GM21447 (cell line): ENCODE measurements around the gene TTF2.
A peak's percentile ranks its signal among the peaks of the same experiment; 100 is the strongest.
"Not testable (repeated sequence)": the region's sequence is repeated elsewhere in the genome, so short reads cannot be mapped to it uniquely, and the experiment has no call there.

ENCODE experiments used
- ATAC-seq: cut with Tn5 transposase; IDR thresholded peaks from one replicate; pipeline ENCODE4 v1.9.1; 2021; ENCODE audit not compliant: unreplicated experiment

Gene TTF2

GRCh38 chr1:117119144-117119543 is 59.0 kb downstream of the TTF2 start:
- ATAC-seq, result not testable (repeated sequence)

DNA sequence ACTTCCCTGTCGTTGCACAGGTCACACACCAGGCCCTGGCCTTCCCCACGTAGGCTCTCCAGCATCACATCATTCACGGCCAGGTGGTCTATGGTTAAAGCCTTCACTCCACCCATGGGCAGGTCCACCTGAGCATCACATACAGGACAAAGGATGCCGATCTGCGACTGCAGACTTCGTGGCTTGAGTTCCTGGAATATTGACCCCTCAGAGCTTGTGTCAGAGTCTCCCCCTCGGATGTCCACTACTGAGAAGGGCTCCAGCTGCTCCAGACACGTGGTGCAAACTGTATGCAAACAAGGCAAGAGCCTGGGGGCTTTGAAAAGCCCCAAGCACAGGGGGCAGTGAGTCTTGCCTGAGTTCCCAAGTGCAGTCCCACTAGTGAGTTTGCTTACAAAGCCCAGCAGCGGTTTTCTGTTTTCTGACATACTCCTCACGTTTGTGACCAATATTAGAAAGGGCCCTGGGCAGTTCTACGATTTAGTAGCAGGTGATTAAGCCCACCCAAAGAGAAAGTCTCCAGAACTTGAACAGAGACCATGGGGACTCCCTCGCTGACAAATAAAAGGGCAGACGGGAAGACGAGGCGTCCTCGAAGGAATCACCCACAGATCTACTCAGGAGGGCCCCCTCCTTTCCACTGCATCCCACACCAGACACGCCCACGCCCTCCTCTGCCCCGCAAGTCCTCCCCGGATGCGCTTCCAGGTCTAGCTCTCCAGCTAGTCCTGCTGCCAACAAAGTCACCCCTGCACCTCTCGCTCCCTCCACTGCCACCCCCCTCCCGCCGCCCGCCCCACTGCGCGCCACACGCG is 60.9 kb downstream of the TTF2 start:
- peak; percentile 14 for ATAC-seq

- peak; percentile 92 for ATAC-seq
Observed at GRCh38 chr1:117121589-117122329, 61.6 kb downstream of the TTF2 start, which contains the start of gene TRIM45. Gene TRIM45 (minus strand): TSS chr1:117121749. CDS start chr1:117121201, 548 bp downstream.

DNA sequence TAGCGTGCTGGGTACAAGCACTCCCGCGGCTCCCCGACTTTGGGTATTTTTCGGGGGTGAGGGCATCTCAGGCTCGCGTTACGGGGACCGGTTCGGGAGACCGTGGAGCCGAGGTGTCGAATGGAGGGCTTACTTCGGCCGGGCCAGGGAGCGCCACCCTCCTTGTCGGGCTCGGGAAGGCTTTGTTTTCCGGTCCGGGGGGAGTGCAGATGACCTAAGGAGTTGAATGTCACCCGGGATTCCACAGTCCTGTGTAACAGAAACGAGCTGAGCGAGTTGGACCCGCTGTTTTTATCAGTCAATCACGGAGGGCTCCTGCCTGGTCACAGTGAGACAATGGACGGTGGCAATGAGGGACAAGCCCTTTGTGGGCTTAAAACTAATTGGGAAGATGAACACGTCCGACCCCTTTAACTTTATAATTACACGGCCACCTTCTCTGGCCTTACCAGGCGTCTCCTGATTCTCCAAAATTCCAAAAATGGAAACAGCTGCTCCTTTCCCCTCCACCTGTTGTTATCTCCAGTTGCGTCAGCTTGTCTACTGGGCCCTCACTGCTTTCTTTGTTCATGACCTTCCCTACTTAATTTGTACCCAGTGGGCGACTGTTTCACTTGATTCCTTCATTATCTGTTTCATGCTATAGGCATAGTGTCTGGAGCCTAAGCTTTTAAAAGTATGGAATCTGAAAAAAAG is 62.4 kb downstream of the TTF2 start:
- no peak for ATAC-seq

- no peak for ATAC-seq
Observed at GRCh38 chr1:117123274-117123673, 63.1 kb downstream of the TTF2 start.

DNA sequence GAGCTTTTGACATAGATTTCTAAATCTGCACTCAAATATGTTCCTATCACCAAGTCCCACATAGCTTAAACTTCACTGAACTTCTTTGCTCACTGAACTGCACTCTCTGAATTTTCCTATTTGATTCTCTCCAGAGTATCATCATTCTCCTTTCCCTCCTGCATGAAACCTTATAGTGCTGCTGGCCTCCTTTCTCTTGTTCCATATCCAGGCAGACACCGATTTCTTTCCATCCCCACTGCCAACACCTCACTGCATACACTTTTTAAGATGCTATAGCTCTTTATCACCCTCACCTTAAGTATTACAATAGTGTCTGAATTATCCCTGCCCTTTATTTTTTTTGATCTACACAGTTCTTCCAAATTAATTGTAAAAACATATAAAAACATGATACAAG is 64.5 kb downstream of the TTF2 start:
- ATAC-seq, result no peak

DNA sequence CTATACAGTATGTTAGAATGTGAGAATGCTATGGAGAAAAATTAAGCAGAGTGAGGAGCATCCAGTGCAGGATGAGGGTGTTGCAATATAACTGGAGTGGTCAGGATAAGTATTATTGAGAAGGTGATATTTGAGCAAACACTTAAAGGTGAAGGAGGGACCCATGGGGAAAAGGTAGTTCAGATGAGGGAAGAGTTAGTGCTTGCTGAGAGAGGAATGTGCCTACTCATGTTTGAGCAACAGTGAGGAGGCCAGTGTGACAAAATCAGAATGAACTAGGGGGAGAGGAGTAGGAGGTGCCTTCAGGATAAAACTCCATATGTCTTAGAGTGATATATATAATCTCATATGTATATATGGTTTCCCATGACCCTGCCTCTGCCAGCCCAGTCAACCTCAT is 67.7 kb downstream of the TTF2 start:
- ATAC-seq, result no peak

DNA sequence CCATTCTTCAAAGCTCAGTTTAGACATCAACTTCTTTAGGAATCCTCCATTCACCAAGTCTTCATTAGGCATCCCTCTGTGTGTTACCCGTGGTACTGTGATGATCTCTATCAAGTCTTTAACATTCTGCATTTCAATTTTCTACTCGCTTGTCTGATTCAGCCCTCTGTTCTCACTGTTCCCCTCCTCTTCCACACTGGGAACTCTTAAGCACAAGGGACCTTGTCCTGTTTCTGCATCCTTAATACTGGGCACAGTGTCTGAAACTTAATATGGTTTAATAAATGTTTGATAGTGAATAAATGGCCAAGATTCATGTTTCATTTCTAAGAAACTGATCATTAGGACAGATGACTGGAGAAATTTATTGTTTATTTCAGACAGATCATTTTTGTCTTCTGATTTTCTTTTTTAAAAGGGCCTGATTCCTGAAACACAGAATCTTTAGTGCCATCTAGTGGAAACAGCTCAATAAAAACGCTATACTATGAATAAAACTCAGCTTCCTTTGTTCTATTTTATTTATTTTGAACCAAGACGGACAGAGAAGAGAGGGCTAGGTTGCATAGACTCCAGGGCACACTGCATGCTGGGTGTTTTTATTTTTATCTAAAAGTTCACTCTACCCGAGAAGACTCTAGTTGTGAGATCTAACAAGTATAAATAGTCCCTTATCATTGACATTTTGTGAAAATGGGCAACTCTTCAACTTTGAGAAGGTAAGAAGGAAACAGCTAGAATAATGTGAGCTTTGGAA is 68.4 kb downstream of the TTF2 start:
- ATAC-seq, result no peak

- no peak for ATAC-seq
Observed at GRCh38 chr1:117130526-117130925, 70.4 kb downstream of the TTF2 start.

- no peak for ATAC-seq
Observed at GRCh38 chr1:117135329-117135728, 75.2 kb downstream of the TTF2 start.

- ATAC-seq, result no peak
Observed at GRCh38 chr1:117136749-117137148, 76.6 kb downstream of the TTF2 start.

DNA sequence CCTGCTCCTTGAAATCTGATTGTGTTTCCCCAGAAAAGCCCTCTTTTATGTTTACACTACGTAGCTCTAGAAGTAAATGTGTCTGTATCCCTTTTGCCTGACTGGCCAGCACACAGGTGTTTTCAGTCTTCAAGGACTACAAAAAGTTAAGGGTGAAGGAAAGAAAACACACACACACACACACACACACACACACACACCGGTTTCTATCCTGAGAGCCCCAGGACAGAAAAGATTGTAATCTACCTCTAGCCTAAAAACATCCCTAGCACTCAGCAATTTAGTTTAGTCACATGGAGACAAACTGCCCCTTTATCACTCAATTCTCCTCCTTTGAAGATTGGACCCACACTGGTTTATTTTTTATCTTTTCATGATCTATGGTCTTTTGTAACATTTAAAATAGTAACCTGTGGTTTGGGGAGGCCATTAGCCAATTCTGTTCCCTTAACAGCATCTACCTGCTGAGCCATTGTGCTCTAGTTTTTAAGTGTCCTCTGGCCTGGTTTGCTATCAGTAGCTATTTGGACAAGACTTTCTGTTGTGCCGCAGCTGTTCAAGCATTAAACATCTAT is 77.2 kb downstream of the TTF2 start:
- no peak for ATAC-seq

- ATAC-seq, result no peak
Observed at GRCh38 chr1:117138106-117138505, 78.0 kb downstream of the TTF2 start.

DNA sequence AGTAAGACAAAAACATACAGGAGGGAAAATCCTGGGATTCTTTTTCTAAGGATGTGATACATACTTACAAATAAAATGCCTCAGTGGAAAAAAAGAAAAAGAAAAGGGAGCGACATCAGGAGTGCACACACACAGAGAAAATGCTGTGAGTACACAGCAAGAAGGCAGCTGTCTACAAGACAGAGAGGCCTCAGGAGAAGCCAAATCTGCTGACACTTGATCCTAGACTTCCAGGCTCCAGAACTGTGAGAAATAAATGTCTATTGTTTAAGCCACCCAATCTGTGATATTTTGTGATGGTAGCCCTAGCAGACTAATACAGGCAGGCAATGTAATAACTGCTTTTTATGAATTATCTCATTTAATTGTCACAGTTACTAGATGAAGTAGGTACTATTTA is 78.4 kb downstream of the TTF2 start:
- ATAC-seq, result no peak

DNA sequence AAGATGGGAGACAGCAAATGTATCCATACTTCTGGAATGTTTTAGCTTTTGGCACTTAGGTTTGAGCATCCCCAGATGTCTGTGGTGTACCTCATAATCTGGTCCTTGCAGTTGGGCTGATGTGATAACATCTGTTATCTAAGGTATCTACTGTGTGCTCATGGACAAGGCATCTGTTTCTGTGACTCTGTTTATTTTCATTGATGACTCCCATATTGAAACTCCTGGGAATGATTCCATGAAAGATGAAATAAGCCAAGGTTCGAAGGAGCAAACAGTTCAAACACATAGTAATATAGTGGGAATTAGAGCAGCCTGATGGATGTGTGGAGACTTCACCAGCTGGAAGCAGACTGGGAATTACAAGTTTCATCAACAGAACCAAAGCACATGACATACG is 82.1 kb downstream of the TTF2 start:
- no peak for ATAC-seq

- ATAC-seq, result no peak
Observed at GRCh38 chr1:117143172-117143571, 83.0 kb downstream of the TTF2 start.

DNA sequence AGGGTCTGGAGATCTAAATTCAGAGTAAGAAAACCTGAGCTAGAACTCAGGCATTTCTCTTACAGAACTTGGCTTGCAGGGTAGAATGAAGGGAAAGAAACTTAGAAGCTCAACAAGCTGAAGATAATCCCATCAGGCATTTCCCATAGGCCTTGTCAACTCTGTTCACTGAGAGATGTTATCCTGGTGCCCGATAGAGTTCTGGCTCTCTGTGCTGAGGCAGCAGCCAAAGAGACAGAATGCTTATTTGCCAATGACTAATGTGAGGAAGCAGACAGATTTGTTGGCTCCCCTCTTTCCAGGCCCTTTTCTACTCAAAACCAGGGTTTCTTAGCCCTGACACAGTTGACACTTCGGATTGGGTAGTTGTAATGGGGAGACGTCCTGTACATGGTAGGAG is 83.7 kb downstream of the TTF2 start:
- no peak for ATAC-seq

DNA sequence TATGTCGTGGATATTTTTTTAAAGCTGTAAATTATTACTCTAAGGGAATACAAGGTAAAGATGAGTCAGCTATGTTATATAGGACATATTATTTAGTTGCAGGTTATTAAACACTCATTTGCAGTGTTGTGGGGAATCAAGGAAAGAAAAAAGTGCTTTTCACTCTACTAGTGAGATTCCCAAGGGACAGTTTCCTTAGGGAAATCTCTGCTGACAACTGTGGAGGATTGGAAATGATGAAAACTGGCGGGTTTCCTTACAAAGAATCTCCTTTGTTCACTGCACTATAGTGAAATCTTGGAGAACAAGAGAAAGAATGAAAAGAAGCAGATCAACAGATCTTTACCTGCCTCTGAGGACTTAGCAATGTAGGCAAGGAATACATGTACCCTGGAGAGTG is 85.9 kb downstream of the TTF2 start:
- ATAC-seq, result no peak

GRCh38 chr1:117146575-117147340 is 86.6 kb downstream of the TTF2 start:
- ATAC-seq, result no peak

DNA sequence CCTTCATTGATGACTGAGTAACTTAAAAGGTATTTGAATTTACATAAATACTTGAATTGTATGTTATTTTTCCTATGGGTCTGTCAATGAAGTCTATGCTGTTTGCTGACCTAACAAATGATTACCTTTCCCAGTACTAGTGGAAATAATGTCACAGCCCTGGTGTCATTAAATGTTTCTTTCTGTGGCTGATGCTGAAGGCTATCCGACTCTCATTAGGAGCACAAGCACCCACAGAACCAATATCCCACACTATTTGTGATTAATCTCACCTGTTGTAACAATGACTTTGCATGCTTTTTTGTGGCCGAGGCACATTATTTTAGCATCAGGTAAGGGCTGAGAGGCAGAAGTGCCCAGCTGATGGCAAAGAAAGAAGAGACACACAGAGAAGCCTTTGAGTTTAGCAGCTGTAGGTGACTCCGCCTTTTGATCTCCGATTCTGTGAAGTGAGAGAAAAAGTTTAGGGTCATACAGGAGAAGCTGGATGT is 87.3 kb downstream of the TTF2 start:
- no peak for ATAC-seq
